LHCN-M2 (cell line): ENCODE results near the gene VPS51. TPM values are rescaled to one million over a fixed set of nuclear protein-coding genes. Genes with fewer than 3 reads are reported as not detected.
A peak's percentile ranks its signal among the peaks of the same experiment; 100 is the strongest.

Experiments
- DNase-seq: peaks from one replicate; pipeline ENCODE4 v3.0.0-alpha.2; 2012; ENCODE audit warnings: low read depth
- polyA plus RNA-seq: library from polyadenylated mRNA; unstranded; fragments of >200 nt; gene quantifications from one replicate; pipeline ENCODE4 v1.2.1, GENCODE V29; 2012; ENCODE audit warnings: missing spikeins
- total RNA-seq: library from RNA; depleted of rRNA; stranded (reverse); fragments of >200 nt; gene quantifications from 2 replicates; pipeline ENCODE4 v1.2.3, GENCODE V29; 2014; rRNA removed

VPS51 gene
- 111 and 174 TPM in 2 replicates for total RNA-seq
- polyA plus RNA-seq: 46.2 TPM

DNA sequence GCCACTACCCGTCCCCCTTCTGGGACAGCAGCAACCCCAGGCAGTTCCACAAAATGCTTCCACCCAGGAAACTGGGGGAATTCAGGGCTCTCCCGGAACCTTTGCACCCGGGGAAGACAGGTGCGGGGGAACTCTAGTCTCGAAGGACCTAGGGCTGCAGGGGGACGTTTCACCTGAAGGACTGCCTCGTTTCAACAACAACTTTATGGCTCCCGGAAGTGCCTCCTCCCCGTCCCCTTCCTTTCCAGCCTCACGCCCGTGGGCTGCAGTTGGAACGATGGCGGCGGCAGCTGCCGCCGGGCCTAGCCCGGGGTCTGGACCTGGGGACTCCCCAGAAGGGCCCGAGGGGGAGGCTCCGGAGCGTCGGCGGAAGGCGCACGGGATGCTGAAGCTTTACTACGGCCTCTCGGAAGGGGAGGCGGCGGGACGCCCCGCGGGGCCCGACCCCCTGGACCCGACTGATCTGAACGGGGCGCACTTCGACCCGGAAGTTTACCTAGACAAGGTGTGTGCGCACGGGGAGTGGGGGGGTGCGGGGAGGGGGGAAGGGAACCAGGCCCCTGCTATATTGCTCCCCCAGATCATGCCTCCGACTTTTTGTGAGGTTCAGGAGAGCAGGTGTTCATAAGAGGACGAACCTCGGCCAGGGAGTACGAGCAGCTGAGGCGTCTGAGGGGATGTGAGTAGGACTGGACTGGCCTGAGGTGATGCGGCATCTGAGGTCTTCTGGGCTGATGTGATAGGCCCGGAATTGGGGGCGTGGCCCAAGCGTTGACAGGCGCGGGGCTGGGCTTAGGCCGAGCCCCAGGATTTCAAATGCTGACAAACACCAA lies at the start of gene VPS51:
Gene VPS51, plus strand, starts transcription at position 241 of the 833 bp plus-strand sequence. Its CDS starts 37 bp downstream, at position 278.
- peak; percentile 86 for DNase-seq

DNA sequence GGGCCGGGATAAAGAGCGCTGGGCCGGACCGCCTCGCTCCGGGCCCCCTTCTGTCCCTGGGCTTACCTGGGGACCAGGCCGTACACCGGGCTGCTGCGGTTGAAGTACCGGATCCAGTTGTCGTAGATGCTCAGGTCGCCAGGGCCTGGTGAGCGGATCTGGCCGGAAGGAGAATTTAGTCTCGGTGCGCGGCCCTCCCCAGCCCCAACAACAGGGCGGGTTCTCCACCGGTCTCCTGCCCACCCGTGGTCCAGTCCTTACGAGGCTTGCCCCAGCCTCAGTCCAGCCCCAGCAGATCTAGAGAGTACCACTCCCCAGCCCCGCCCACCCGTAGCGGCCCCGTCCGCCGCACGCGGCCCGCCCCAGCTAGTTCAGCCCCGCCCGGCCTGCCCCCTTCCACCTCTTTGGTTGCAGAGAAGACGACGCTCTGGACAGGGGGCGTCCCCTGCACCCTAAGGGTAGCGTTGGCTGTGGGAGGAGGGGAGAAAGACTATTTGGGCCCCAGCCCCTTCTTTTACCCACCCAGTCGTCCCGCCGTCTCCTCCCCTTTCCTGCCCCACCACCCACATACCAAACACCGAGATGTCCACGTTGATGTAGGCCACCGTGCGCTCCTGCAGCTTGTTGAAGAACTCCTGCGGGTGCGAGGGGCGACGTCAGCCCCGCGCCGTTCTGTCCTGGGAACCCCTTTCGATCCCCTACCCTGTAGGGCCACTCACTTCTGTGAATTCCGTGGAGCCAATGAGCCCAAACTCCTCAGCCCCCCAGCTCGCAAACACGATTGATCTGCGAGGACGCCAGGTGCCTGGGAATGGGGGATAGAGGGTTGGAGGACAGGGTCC lies 48.2 kb upstream of the VPS51 start:
- DNase-seq: no peak

DNA sequence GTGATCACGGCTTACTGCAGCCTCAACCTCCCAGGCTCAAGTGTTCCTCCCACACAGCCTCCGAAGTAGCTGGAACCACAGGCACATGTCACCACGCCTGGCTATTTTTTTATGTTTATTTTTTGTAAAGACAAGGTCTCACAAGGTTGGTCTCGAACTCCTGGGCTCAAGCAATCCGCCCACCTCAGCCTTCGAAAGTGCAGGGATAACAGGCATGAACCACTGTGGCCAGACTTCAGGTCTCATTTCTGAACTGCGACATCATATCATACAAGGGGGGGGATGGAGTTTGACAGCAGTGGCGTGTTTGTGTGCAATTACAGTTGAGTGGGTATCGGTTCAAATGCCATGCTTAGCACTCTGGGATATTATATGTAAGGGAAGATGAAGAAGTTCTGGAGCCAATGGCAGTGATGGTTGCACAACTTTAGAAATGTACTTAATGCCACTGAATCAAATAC lies 44.6 kb upstream of the VPS51 start:
- no peak for DNase-seq

DNA sequence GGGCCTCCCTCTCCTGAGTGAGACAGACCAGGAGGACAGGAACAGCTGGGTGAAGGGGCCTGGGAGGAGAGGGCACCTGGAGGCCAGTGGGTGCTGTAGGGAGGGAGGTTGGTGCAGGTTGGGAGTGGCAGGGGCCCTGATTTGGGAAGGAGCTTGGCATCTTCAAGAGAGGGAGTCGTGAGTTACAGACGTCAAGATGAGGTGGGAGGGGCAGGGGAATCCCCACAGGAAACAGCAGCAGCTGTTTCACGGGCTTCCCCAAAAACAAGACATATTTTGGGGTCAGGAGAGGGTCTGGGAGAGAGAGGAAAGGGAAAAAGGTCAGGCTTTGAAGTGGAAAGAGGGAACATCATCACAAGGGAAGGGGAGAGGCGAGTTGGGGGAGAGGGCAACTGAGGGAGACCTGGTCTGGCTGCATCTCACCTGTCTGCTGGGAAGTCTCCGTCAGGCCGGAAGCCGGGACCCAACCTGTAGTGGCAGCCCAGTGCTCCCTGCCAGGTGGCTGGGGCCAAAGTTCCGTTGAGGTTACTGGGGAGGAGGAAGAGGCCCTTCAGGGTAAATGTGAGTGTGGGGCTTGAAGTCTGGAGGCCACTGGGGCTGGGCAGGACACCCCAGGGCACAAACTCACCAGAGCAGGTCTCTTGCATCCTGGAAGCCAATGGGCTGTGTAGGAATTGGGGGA lies 42.0 kb upstream of the VPS51 start:
- DNase-seq: no peak

DNA sequence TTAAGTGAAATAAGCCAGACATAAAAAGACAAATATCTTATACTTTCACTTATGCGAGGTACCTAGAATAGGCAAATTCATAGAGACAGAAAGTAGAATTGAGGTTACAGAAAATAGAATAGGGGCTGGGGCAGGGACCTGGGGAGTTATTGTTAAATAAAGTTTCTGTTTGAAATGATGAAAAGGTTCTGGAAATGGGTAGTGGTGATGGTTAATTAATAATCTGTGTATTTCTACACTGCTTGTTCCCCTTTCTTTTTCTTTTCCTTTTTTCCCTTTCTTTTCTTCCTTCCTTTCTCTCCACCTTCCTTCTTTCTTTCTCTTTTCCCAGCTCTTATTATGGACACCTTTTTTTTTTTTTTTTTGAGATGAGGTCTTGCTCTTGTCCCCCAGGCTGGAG lies 40.5 kb upstream of the VPS51 start:
- DNase-seq: no peak

DNA sequence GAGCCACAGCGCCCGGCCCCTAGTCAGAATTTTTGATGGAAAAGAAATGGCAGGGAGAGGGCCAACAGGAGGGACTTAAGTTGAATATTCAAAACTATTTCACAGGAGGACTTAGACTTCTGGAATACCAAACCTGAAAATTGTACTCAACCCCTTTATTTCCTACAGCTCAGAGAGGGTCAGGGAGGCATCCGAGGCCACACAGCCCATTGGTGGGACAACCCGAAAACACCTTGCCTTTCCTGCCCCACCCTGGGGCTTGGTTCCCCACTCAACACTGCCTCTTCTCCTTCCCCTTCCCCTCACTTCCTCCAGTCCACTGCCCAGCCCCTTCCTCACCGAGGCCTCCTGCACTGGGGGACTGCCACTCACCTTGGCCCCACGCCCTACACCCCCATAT lies 39.0 kb upstream of the VPS51 start:
- no peak for DNase-seq

DNA sequence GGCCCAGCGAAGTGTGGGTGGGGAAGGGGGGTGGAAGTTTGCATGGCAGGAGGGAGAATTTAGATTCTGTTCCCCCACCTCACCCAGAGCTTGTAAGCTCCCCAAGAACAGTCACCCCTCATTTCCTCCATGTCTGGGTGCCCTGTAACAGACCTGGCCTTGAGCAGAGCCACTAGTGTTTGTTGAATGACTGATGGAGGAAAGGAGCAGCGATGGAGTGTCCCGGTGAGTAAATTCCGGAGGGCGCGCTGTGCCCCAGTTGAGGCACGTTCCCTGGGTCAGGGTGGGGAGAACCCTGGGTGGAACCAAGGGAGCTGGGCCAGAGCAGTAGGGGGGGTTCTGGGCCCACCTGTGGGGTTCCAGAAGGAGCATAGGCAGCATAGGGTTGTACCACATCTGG lies 38.5 kb upstream of the VPS51 start:
- DNase-seq: no peak

DNA sequence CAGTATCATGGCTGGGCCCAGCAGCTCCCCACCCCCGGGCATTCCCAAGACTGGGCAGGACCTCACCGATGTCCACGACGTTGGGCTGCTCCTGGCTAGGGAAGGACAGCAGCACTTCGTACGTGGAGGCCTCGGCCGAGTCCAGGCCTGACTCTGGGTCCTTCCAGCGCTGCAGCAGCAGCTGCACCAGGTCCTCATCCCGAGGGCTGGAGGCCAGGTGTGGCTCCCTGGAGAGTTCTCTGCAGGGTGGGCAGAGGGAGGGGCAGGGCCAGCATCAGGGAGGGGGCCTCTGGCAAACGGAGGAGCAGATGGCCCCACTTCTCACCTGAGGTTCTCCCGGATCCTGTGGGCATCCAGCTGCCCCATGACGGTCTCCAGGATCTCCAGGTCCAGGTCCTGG lies 38.0 kb upstream of the VPS51 start:
- DNase-seq: no peak

DNA sequence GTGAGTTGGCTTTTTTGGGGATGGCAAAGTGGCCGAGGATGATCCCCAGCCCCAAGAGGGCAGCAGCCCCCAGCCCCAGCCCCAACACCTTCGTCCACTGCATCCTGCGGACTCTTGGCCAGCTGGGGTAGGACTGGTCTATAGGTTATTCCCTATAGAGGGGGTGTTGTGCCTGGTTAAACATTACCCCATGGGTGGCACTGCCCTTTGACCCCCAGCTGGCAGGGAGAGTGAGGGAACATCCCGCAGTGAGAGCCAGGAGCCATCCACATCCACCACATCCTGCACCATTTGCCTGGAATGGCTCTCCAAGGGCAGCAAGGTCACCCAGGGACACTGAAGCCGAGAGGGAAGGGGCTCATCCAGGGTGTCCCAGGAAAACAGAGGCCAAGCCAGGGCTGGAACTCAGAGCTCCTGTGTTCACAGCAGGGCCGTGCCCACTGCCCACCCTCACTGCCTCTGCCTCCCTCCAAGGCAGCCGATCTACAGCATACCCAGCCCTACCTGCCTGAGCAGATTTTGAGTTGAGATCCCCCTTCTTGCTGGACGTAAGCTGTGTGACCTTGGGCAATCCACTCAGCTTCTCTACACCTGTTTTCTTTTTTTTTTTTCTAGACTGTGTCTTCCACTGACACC lies 37.5 kb upstream of the VPS51 start, which contains the start of gene NAALADL1:
Gene NAALADL1, minus strand, starts transcription at position 135 of the 636 bp plus-strand sequence. Its CDS starts 32 bp downstream, at position 103.
- DNase-seq: no peak

DNA sequence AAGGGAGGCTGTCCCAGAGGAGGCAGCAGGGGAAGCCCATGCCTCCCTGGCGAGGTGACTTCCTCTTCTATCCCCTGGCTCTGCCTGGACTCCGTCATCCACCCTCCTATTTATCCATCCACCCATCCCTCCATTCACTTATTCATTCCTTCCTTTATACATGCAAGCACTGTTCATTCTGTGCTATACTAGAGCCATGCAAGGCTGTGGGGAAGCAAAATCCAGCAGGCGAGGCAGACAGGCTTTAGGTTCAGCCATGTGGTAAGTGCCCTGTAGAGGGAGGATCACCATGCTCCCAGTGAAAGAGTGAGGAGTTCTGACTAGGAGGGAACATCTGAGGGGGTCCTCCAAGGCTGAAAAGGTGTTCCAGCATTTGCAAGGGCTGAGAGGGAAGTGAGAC lies 36.5 kb upstream of the VPS51 start:
- DNase-seq: no peak

DNA sequence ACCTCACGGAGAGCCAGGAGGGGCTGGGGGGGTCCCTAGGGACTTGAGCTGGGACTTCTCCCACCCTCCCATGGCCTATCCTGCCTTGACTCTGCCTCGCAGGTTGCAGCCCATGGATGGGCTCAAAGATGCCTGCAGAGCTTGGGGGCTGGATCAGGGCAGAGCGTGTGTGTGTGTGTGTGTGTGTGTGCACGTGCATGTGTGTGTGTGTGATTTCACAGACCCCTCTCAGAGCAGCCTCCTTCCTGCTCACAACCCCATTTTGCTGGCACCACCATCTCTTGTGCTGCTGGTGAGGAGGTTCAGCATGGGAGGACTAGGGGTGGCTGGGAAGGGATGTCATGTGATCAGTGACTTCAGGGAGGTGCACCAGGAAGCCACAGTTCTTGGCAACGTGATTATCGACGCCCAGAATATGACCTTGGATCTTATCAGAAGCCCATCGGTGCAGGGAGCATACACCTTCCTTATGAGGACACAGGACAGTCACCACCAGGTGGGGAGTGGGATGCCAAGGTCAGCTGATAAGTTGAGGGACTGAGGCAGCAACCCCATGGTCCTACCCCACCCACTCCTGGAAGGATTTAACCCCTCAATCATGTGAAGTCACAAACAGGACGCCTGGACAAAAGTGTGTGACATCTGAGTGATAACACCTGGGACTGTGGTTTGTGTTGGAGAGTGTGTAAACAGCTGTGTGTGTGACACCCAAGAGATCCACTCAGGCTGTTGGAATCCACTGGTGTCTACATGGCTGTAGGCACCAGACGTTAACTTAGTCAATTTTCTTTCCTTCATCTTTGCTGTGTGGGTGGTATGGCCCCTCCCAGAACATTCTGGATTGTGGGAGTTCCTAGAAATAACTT lies 35.8 kb upstream of the VPS51 start:
- no peak for DNase-seq

DNA sequence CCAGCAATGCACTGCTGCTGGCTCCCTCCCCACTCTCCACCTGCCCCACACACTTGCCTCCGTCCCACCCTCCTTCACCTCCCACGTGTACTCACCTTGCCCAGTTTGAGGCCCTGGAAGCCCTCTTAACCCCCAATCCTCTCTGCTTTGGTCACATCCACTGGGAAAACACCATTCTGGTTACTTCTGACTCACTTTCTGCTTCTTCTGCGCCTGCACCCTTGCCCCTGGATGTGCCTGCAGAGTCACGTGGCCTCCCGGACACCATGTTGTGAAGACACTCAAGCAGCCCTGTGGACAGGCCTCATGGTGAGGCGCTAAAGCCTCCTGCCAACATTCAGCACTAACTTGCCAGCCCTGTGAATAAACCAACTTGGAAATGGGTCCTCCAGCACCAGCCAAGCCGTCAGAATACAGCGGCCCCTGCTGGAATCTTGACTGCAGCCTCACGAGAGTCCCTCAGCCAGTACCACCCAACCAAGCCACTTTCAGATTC lies 35.1 kb upstream of the VPS51 start:
- no peak for DNase-seq

DNA sequence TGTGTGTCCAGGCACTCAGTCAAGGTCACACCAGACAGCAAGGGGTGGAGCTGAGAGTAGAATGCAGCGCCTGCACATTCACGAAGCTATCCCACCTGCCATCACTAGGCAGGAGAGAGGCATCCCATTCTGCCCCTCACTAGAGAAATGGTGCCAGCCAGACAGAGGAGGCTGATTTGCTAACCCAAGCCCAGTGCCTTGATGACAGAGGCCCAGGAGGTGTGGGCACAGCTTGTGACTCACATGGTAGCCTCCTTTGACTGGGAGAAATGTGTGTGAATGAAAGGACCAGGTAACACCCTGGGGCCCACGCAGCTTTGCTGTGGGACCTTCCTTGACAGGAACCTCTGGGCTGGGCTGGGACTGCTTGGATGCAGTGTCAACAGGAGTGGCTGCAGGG lies 32.5 kb upstream of the VPS51 start:
- no peak for DNase-seq

DNA sequence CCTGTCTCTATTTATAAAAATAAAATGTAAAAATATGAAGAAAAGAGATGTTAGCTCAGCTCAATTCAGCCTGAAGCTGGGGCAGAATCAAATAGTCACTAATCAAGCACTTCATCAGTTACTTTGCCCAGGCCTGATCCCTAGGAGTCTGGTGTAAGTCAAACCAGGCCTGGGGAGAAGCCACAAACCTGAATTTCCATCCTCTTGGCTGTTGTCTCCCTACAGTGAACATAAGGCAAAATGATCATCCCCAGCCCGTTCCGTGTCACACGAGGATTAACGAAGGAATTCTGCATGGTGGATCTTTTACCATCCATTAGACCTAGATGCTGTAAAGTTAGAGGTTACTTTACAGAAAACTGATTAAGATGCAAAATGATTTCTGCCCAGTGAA lies 31.2 kb upstream of the VPS51 start:
- DNase-seq: no peak

DNA sequence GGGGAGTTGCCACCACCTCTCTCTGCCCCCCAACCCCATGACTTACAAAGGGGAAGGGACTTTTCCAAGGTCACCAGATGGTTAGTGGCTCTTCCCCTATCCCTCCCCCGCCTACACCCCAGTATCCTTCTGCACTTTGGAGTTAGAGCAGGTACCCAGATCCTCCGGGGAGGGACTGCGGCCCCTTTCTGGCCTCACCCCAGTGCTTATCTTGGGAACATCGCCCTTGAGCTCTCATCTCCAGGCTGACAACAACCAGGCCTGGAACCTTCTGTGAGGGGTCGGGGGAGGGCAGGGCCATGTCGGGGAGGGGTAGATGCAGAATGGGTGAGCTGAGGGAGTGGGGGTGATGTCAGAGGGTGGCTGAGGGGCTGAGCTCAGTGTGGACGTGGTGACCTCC lies 30.2 kb upstream of the VPS51 start:
- DNase-seq: no peak

DNA sequence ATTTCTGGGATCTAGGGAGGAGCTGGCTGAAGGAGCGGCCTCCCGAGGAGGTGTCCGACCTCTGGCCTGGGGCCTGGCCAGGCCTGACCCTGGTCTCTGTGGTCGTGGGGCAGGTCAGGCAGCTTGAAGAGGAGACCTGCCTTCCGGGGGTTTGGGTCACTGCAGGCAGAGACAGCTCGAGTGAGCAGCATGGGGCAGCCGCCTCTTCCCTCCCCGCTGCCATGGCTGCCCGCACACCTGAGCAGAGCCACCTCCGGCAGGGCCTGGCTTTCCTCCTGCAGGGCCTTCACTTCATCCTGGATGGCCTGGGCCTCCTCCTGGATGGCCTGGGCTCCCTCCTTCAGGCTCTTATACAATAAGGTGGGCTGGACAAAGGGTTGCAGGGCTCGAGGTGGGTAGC lies 29.7 kb upstream of the VPS51 start:
- no peak for DNase-seq

DNA sequence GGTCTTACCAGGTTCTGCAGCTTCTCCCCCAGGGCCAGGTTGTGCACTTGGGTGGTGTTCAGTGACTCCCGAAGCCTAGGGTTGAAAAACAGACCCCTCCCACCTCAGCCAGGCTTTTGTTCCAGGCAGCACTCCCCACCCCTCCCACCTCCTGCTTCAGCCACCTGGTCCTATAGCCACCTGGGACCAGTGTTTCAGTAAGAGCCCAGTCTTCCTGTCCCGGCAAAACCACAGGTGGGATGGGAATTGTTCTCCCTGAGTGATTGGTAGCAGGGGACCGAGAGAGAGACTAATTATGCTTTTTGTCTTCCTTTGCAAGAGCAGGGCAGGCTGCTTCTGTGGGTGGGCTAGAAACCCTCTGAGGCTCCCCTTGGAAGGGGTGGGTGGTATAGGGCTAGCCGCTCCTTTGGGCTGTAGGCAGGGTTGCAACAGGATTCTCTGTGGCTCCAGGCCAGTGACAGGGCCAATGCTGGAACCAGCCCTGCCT lies 29.2 kb upstream of the VPS51 start:
- DNase-seq: no peak

DNA sequence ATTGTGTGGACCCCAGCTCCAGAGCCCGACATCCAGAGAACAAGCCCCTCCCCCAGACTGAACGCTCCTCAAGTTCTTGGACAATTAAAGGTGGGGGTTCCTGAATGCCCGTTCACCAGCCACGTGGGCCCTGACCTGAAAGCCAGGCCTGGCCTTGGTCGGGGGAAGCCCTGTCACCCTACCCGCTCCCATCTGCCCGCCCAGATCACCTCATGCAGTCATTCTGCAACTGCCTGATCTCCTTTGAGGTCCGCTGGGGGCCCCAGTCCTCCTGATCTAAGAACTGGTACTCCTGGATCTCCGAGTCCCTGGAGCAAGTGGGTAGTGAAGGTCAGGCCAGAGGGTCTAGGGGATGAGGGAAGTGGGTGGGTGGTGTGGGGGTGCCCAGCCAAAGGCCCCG lies 28.6 kb upstream of the VPS51 start:
- DNase-seq: no peak

DNA sequence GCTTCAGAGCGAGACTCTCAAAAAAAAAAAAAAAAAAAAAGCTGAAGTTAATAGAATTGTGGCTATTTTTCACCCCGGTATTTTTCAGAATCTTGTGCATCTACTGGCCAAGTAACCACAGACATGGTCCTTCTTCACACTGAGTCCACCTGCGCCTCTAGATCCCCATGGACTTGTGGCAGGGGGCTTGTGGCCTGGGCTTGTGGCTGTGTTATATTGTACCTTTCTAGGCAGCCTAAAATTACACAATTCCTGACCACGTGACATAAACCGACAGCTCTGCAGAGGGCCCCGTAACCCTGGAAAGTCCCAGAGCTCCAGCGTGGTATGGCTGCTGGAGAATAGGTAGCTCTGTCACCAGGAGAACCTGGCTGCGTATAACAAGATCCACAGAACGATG lies 26.8 kb upstream of the VPS51 start:
- DNase-seq: no peak
